ENCODE data around the gene SGCG.
"Not testable (repeated sequence)": the region's sequence is repeated elsewhere in the genome, so short reads cannot be mapped to it uniquely, and the experiment has no call there.

SGCG gene

DNA sequence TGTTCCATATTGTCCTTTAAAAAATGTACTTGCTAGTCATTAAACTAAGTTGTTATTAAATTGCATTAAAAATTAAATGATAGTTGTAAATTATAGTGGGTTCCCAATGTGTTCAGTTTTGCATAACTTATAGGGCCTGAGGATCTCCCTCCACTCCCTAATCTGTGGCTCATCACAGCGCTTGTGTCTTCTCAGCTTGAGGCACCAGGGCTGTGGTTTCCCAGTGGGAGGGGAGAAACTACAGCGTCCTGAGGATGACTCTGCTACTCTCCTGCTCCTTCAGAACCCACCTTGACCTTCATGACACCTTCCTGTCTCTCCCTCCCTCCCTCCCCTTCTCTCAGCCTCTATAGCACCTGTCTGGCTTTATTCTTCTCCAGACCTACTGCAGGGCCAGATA, 1.4 kb downstream of the SGCG start:
- no peak overlapping the region for H3K4me3 Mint-ChIP-seq
- DNase-seq (no peak), ATAC-seq (no peak)
- peaks cover under 1 to 1% of the 10 kb centered on the region in 2 donors for H3K9me3 Mint-ChIP-seq
- no peaks in the 10 kb centered on the region for H3K4me1 Mint-ChIP-seq
- no peaks in the 10 kb centered on the region for H3K27me3 Mint-ChIP-seq
- H3K27ac Mint-ChIP-seq, result no peak overlapping the region

DNA sequence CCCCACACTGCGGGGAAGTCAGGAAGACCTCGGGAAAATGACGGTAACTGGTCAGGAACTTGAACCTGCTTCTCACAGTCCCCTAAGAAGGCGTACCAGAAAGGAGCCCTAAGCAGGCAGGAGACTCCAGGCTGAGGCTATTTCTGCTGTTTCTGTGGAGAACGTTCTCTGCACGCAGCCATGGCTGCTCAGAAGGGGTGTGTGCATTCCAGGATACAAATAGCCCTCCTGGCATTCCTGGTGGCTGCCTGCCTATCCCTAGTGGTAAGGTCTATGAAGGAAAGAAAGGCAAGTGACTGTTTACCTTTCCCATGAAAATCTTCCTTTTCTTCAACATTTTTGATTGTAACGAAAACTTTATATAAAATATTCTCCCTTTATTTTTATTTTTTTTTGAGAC, 2.5 kb downstream of the SGCG start:
- ATAC-seq (no peak), DNase-seq (no peak)
- Mint-ChIP-seq H3K27me3 (no peaks in the 10 kb centered on the region), H3K4me3 (no peak overlapping the region), H3K27ac (no peak overlapping the region), H3K4me1 (no peaks in the 10 kb centered on the region), H3K9me3 (no peaks in the 10 kb centered on the region)

DNA sequence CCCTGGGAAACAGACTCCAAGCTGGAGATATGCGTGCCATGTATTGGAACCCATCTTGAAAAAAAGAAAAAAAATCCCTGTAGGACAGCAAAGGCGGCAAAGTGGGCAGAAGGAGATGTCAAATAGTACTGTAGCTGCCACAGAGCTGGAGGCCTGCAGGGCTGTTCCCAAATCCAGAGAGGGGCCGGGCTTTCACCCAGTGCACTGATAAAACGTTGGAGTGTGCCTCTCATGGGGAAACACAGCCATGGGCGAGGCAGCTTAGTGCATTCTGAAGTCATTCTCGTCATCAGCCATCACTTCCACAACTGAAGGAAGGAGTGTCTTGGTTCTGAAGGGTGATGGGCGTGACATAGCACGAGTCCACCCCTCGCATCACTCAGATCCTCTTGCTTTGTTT, 4.8 kb downstream of the SGCG start:
- Mint-ChIP-seq H3K4me1 (no peaks in the 10 kb centered on the region), H3K4me3 (no peak overlapping the region), H3K9me3 (no peaks in the 10 kb centered on the region), H3K27ac (no peak overlapping the region), H3K27me3 (no peaks in the 10 kb centered on the region)
- ATAC-seq (no peak), DNase-seq (no peak)

DNA sequence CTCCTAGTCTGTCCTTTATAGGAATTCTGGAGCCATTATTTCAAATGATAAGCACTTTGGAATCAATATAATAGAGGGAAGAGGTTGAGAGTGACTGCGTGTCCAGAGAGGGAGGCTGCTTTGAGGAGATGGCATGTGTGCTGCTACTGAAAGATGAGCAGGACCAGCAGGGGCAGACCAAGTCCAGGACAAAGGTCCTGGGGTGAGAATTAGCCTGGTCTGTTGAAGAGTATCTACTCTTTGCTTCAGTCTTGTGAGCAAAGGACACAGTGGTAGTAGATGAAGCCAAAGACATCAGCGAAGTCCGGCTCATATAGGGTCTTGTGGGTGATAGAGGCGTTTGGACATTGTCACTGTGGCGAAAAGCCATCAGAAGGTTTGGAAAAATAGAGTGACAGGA, 21.1 kb downstream of the SGCG start:
- H3K4me1 Mint-ChIP-seq, result no peaks in the 10 kb centered on the region
- DNase-seq (no peak), ATAC-seq (no peak)
- peaks cover 26% of the 10 kb centered on the region for H3K27me3 Mint-ChIP-seq
- no peak overlapping the region for H3K4me3 Mint-ChIP-seq
- H3K27ac Mint-ChIP-seq, result no peak overlapping the region
- H3K9me3 Mint-ChIP-seq, result no peaks in the 10 kb centered on the region

GRCh38 chr13:23202383-23202782, 21.6 kb downstream of the SGCG start:
- Mint-ChIP-seq H3K27me3 (peaks cover 20% of the 10 kb centered on the region), H3K4me1 (no peaks in the 10 kb centered on the region), H3K27ac (no peak overlapping the region), H3K9me3 (no peaks in the 10 kb centered on the region), H3K4me3 (no peak overlapping the region)
- DNase-seq (no peak), ATAC-seq (no peak)

DNA sequence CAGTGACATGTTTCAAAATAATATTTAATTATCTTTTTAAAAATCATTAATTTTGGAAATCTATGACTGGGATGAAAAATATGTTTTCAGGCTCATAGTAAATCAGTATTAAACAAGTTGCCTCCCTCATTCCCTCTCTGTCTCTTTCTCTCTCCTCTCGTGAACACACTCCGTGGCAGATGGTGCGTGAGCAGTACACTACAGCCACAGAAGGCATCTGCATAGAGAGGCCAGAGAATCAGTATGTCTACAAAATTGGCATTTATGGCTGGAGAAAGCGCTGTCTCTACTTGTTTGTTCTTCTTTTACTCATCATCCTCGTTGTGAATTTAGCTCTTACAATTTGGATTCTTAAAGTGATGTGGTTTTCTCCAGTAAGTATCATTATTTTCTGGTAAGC, 22.7 kb downstream of the SGCG start:
- ATAC-seq (no peak), DNase-seq (no peak)
- Mint-ChIP-seq H3K27me3 (peaks cover 18% of the 10 kb centered on the region), H3K27ac (no peak overlapping the region), H3K9me3 (no peaks in the 10 kb centered on the region), H3K4me1 (no peaks in the 10 kb centered on the region), H3K4me3 (no peak overlapping the region)

- DNase-seq (no peak), ATAC-seq (no peak)
- H3K27me3 Mint-ChIP-seq, result peaks cover 4% of the 10 kb centered on the region
- H3K4me3 Mint-ChIP-seq, result no peak overlapping the region
- no peak overlapping the region for H3K27ac Mint-ChIP-seq
- no peaks in the 10 kb centered on the region for H3K9me3 Mint-ChIP-seq
- H3K4me1 Mint-ChIP-seq, result no peaks in the 10 kb centered on the region
These were observed 25.0 kb downstream of the SGCG start for GRCh38 chr13:23205807-23206206.

- Mint-ChIP-seq H3K4me1 (no peaks in the 10 kb centered on the region), H3K27ac (no peak overlapping the region), H3K4me3 (no peak overlapping the region), H3K9me3 (peaks cover 19 to 20% of the 10 kb centered on the region in 2 donors), H3K27me3 (no peaks in the 10 kb centered on the region)
- DNase-seq (no peak), ATAC-seq (no peak)
These were observed 31.9 kb downstream of the SGCG start for GRCh38 chr13:23212671-23213070.

DNA sequence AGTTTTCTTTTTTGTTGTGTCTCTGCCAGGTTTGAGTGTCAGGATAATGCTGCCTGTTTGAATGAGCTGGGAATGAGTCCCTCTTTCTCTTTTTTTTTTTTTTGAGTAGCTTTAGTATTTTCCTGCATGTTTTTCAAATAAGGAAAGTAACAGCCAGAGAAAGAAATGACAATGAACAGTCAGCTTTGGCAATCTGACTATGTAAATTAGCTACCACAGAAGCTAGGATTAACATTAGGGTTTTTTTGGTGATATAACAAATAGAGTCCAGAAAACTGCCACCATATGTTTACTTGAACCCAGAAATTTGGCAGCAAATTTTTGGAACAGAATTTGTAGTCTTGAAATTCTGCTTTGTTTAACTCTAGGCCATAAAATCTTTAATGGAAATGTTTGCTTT, 50.5 kb downstream of the SGCG start:
- Mint-ChIP-seq H3K4me1 (no peaks in the 10 kb centered on the region), H3K9me3 (peaks cover 0 to 7% of the 10 kb centered on the region in 2 donors), H3K4me3 (no peak overlapping the region), H3K27ac (no peak overlapping the region), H3K27me3 (no peaks in the 10 kb centered on the region)
- DNase-seq, result no peak
- ATAC-seq, result no peak

GRCh38 chr13:23235994-23236393, 55.2 kb downstream of the SGCG start:
- DNase-seq (no peak), ATAC-seq (no peak)
- peaks cover 0 to 7% of the 10 kb centered on the region in 2 donors for H3K9me3 Mint-ChIP-seq
- peaks cover 21% of the 10 kb centered on the region for H3K27me3 Mint-ChIP-seq
- H3K27ac Mint-ChIP-seq, result no peak overlapping the region
- no peak overlapping the region for H3K4me3 Mint-ChIP-seq
- H3K4me1 Mint-ChIP-seq, result no peaks in the 10 kb centered on the region

DNA sequence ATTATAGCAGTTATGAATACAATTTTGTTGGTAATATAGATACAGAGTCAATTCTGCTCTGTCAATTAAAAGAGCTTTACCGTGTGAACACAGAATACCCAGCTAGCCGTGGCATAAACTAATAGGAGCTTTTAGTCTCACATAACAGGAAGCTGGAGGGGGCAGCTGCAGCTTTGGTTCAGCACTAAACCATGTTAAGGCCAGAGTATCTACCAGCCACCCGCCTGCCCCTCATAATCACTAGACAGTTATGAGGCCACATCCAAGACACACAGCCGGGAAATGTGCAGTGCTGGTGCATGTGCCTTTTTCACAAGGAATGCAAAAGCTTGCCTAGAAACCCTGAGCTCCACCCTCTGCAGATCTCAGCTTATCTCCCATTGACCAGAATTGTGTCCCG, 62.3 kb downstream of the SGCG start:
- no peak overlapping the region for H3K27ac Mint-ChIP-seq
- no peaks in the 10 kb centered on the region for H3K9me3 Mint-ChIP-seq
- H3K27me3 Mint-ChIP-seq, result peaks cover 21% of the 10 kb centered on the region
- no peak overlapping the region for H3K4me3 Mint-ChIP-seq
- no peak for ATAC-seq
- DNase-seq, result no peak
- no peaks in the 10 kb centered on the region for H3K4me1 Mint-ChIP-seq

DNA sequence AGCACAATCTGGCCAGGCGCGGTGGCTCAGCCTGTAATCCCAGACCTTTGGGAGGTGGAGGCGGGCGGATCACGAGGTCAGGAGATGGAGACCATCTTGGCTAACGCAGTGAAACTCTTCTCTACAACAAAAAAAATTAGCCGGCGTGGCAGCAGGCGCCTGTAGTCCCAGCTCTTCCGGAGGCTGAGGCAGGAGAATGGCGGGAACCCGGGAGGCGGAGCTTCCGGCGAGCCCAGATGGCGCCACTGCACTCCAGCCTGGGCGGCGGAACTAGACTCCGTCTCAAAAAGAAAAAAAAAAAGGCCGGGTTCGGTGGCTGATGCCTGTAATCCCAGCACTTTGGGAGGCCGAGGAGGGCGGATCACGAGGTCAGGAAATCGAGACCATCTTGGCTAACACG, 67.6 kb downstream of the SGCG start:
- not testable (repeated sequence) for H3K4me3 Mint-ChIP-seq, H3K27me3 Mint-ChIP-seq, H3K9me3 Mint-ChIP-seq, DNase-seq, ATAC-seq, H3K4me1 Mint-ChIP-seq, H3K27ac Mint-ChIP-seq

GRCh38 chr13:23254506-23254905, 73.7 kb downstream of the SGCG start:
- no peaks in the 10 kb centered on the region for H3K4me1 Mint-ChIP-seq

DNA sequence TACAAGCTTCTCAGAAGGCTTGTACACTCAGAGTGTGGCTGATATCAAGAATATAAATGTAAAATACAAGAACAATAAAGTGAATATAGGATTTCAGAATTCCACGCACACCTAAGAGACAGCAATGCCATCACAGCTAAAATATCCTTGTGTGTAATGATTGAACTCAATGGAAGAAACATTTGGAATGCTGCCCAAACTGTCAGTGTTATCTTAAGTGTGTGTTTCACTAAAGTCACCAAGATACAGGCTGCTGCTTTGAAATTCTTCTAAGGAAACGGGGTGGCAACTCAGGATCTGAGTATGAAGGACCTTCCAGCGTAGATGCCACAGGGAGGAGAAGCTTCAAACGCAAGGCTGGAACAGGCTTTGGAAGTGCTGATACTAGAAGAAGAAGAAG, 86.8 kb downstream of the SGCG start:
- peaks cover 15% of the 10 kb centered on the region for H3K27me3 Mint-ChIP-seq
- no peak for ATAC-seq
- no peak overlapping the region for H3K27ac Mint-ChIP-seq
- no peak for DNase-seq
- H3K4me1 Mint-ChIP-seq, result peaks cover 10% of the 10 kb centered on the region
- no peaks in the 10 kb centered on the region for H3K9me3 Mint-ChIP-seq
- no peak overlapping the region for H3K4me3 Mint-ChIP-seq

More at GRCh38 chr13:23254506-23254905, 73.7 kb downstream of the SGCG start:
- H3K27me3 Mint-ChIP-seq, result peaks cover 8% of the 10 kb centered on the region
- no peak overlapping the region for H3K4me3 Mint-ChIP-seq
- ATAC-seq, result no peak
- no peak overlapping the region for H3K27ac Mint-ChIP-seq
- H3K9me3 Mint-ChIP-seq, result peaks cover 13 to 14% of the 10 kb centered on the region in 2 donors
- no peak for DNase-seq

- ATAC-seq (peak; percentile 98), DNase-seq (peak in 1 of 2 donors; percentile 47)
- H3K27ac Mint-ChIP-seq, result peak overlapping the region in 1 of 2 donors; percentile 5
- H3K4me1 Mint-ChIP-seq, result peaks cover 10% of the 10 kb centered on the region
- peak overlapping the region; percentile 28 to 31 for H3K4me3 Mint-ChIP-seq
- peaks cover 8% of the 10 kb centered on the region for H3K27me3 Mint-ChIP-seq
- H3K9me3 Mint-ChIP-seq, result no peaks in the 10 kb centered on the region
These were observed 87.7 kb downstream of the SGCG start for GRCh38 chr13:23268441-23268840.

DNA sequence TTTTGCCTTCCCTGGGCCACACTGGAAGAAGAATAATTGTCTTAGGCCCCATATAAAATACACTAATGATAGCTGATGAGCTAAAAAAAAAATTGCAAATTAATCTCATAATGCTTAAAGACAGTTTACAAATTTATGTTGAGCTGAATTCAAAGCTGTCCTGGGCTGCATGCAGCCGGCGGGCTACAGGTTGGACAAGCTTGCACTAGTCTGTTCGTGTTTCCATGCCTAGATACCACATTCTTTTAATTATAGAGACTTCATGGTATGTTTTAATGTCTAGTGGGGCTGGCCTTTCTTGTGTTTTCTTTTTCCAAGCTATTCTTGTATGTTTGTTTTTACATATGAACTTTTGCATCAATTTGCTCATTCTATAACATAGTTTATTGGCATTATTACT, 90.6 kb downstream of the SGCG start:
- Mint-ChIP-seq H3K4me1 (peaks cover 10% of the 10 kb centered on the region), H3K9me3 (no peaks in the 10 kb centered on the region), H3K27me3 (no peaks in the 10 kb centered on the region), H3K27ac (no peak overlapping the region), H3K4me3 (no peak overlapping the region)
- no peak for ATAC-seq
- no peak for DNase-seq

DNA sequence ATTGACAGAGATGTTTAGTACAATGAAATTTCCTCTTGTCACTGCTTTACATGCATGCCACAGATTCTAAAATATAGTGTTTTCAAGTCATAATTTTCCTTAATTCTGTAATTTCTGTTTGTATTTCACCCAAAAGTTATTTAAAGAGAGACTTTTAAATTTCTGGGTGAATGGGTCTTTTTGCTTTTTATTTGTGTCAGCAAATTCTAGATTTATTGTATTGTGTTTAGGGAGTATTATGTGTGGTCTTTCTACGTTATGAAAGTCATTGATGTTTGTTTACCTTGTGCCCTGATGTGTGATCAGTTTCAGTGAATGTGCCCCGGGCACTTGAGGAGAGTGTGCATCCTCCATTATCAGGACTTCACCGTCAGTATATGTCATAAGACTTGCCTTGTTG, 92.7 kb downstream of the SGCG start:
- Mint-ChIP-seq H3K27ac (peak overlapping the region in 1 of 2 donors; percentile 13), H3K4me3 (no peak overlapping the region), H3K27me3 (no peaks in the 10 kb centered on the region), H3K9me3 (no peaks in the 10 kb centered on the region), H3K4me1 (peaks cover 3% of the 10 kb centered on the region)
- DNase-seq (no peak), ATAC-seq (no peak)

Measured in stimulated activated naive CD8-positive, alpha-beta T cell treated with anti-CD3 and anti-CD28 coated beads, Interleukin-15, amount 100 ng/mL, for 72 hours (primary cell).